Memory B cell (primary cell): Measurements from ENCODE around the gene GALNT10.

ENCODE experiments used
- ATAC-seq: fragments of 150-1000 bp; cut with Tn5 transposase; 2 replicates; pipeline ENCODE4 v1.10.0; 2021; ENCODE audit warnings: low read depth, mild to moderate bottlenecking, moderate library complexity
- DNase-seq, 2 donors: peaks; one replicate each; pipeline ENCODE4 v3.0.0; 2022; ENCODE audit warnings: low spot score in 2 of 2
- H3K27ac Mint-ChIP-seq: one replicate; pipeline ENCODE4 v1.8.0; 2022; ENCODE audit warnings: mild to moderate bottlenecking, moderate library complexity, mixed read lengths
- H3K27me3 Mint-ChIP-seq: one replicate; pipeline ENCODE4 v1.8.0; 2022; ENCODE audit warnings: mixed read lengths
- H3K36me3 Mint-ChIP-seq: one replicate; pipeline ENCODE4 v1.8.0; 2022; ENCODE audit warnings: mild to moderate bottlenecking, mixed read lengths
- H3K4me1 Mint-ChIP-seq: one replicate; pipeline ENCODE4 v1.8.0; 2022; ENCODE audit warnings: mixed read lengths
- H3K4me3 Mint-ChIP-seq: one replicate; pipeline ENCODE4 v1.8.0; 2022; ENCODE audit warnings: mild to moderate bottlenecking, moderate library complexity, mixed read lengths
- H3K9me3 Mint-ChIP-seq: one replicate; pipeline ENCODE4 v1.8.0; 2022; ENCODE audit warnings: mixed read lengths

Gene GALNT10

DNA sequence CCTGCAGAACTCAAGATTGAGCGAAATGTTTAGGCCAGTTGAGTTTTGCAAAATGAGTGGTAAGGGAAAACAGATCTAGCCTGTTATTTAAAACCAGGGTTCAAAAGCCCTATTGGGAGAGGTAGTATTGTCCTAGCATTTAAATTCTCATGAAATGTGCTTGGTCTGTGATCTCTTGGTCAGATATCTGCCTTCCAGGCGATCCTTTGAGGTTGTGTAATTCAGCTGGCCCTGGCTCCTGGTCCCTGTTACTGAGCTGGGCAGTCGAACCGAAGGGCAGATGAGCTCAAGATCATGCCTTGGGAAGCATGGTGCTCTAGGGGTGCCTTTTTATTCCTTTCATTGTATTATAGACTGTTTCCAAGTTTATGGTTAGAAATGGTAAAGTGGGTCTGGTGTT, 269.6 kb downstream of the GALNT10 start:
- ATAC-seq, result no peak
- peaks cover 5% of the 10 kb centered on the region for H3K4me1 Mint-ChIP-seq

DNA sequence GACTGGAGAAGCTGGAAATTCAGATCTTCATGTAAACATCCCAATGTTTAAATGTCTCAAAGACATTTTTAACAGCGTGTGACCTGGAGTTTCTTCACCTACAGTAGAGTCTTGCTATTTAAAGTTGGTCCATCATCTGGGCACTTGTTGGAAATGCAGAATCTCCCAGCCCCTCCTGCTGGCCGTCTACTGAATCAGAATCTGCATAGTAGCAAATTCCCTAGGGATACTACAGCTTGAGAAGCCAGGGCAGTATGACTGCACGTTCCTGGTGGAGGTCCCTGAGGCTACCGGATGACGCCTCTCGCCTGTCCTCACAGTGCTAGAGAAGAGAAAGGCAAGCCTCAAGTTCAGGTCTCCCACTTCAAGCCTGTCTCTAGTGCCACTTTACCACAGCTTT, 271.0 kb downstream of the GALNT10 start:
- no peak for ATAC-seq
- Mint-ChIP-seq H3K9me3 (no peaks in the 10 kb centered on the region), H3K27ac (no peak overlapping the region), H3K4me1 (peaks cover 5% of the 10 kb centered on the region), H3K4me3 (no peak overlapping the region), H3K27me3 (no peaks in the 10 kb centered on the region), H3K36me3 (peaks cover 11% of the 10 kb centered on the region)
- no peak for DNase-seq

More for the DNA sequence above, 269.6 kb downstream of the GALNT10 start:
- DNase-seq, result no peak
- Mint-ChIP-seq H3K9me3 (no peaks in the 10 kb centered on the region), H3K27me3 (no peaks in the 10 kb centered on the region), H3K36me3 (peaks cover 19% of the 10 kb centered on the region), H3K27ac (no peak overlapping the region), H3K4me3 (no peak overlapping the region)

DNA sequence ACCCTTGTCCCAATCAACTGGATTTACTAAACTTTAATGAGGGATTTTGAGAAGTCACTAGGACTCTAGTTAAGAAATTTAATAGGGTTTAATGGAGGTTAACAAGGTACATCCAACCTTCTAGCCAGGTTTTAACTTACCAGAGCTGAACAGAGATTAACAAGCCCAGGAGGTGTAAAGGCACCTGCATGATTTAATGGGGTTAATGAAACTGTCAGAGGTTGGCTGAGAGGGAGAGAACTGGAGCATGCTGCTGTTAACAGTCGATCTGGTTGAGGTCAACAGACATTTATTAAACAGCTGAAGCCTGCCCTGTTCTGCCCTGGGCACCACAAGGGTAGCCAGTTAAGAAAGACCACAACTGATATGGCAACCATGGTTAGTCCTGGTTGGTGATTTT, 273.9 kb downstream of the GALNT10 start:
- peaks cover 5% of the 10 kb centered on the region for H3K4me1 Mint-ChIP-seq
- no peak overlapping the region for H3K4me3 Mint-ChIP-seq
- H3K27me3 Mint-ChIP-seq, result peaks cover 4% of the 10 kb centered on the region
- ATAC-seq, result no peak
- H3K27ac Mint-ChIP-seq, result no peak overlapping the region
- H3K36me3 Mint-ChIP-seq, result peaks cover 2% of the 10 kb centered on the region
- no peaks in the 10 kb centered on the region for H3K9me3 Mint-ChIP-seq
- no peak for DNase-seq

DNA sequence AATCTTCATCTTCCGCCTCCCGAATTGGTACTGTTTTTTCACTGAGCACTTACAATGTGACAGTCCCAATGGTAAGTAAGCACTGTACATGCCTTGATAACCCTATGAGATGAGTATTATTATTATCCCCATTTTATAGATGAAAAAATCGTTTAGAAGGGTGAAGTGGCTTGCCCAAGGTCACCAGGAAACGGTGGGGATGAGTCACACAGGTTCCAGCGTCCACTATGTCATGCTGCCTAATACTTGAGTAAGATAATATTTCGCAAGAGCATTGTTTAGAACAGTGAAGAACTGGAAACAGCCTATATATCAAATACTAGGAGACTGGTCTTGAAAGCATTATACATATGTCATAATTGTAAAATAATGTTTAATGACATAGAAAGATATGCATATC, 274.6 kb downstream of the GALNT10 start:
- Mint-ChIP-seq H3K4me3 (no peak overlapping the region), H3K27ac (no peak overlapping the region), H3K27me3 (peaks cover 4% of the 10 kb centered on the region), H3K9me3 (no peaks in the 10 kb centered on the region), H3K36me3 (peaks cover 2% of the 10 kb centered on the region), H3K4me1 (peaks cover 5% of the 10 kb centered on the region)
- ATAC-seq (no peak), DNase-seq (no peak)

DNA sequence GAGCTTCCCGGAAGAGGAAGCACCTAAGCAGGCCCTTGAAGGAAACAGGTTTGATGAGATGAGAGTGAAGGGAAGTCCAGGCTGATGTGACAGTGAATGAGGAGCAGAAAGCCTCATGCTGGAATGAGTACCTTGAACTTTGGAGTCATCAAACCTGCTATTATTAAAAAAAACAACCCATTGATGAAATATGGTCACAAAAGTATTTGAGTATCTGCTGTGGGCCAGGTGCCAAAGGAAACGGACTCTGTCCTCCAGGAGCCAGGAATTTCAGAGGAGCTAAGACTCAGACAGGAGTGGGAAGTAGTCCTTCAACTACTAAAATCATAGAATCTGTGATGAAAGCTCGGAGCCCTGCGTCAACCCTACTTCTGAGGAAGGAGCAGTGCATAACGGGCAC, 275.6 kb downstream of the GALNT10 start:
- Mint-ChIP-seq H3K27me3 (peaks cover 6% of the 10 kb centered on the region), H3K27ac (no peak overlapping the region), H3K36me3 (peaks cover 2% of the 10 kb centered on the region), H3K4me1 (no peaks in the 10 kb centered on the region), H3K4me3 (no peak overlapping the region), H3K9me3 (no peaks in the 10 kb centered on the region)
- ATAC-seq, result no peak
- no peak for DNase-seq

DNA sequence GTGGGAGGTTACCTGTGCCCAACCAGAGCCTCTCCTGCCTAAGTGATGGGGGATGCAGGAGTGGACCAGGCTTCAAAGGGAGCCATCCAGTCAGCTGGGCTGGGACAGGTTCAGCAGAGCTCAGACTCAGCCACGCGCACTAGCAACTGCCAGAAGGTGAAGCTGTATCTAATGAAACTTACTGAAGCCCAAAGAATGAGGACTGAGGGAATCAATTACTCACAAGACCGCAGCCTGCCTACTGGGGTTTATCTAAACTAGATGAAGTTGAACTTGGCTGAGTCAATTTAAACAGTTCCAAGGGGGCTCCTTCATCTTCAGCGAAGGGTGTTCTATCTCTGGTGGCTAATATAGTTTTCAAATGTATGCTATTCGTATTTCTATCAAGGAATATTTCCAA, 276.1 kb downstream of the GALNT10 start:
- no peak for ATAC-seq
- Mint-ChIP-seq H3K4me3 (no peak overlapping the region), H3K4me1 (peaks cover 2% of the 10 kb centered on the region), H3K27me3 (peaks cover 9% of the 10 kb centered on the region), H3K9me3 (no peaks in the 10 kb centered on the region), H3K36me3 (peaks cover 2% of the 10 kb centered on the region), H3K27ac (no peak overlapping the region)
- no peak for DNase-seq

DNA sequence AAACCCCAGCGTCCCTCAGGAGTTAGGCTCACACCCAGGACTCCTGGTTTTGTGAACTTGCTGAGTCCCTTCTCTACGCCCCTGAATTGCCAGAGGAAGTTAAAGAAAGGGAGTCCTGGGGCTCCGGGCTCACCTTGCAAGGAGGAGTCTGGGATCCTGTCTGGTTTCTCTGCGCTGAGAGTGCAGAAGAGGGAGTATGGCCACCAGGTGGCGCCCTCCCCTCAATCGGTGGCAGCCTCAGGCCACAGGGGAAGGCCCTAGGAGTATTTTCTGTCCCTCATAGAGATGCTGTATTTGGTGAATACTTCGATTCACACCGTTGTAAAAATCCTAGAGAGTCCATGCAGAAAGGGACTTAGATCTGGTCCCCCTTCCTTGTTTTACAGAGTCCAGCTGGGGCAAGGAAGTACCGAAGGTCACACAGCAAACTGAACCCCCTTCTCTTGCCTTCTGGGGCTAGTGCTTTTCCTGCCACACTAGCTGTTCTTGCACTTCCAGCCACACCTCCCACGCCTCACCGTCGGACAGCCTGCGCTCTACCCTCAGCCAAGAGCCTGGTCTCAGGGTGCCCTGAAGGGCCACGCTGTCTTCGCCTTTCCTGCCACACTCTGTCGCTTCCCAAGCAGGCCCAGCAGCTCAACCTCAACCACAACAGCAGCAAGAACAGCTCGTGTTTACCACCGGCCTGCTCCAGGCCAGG, 277.3 kb downstream of the GALNT10 start:
- no peak overlapping the region for H3K4me3 Mint-ChIP-seq
- H3K9me3 Mint-ChIP-seq, result no peaks in the 10 kb centered on the region
- no peak overlapping the region for H3K27ac Mint-ChIP-seq
- ATAC-seq, result peak; percentile 97
- peaks cover 9% of the 10 kb centered on the region for H3K27me3 Mint-ChIP-seq
- peak; percentile 71 to 79 for DNase-seq
- peaks cover 2% of the 10 kb centered on the region for H3K4me1 Mint-ChIP-seq
- H3K36me3 Mint-ChIP-seq, result peaks cover 2% of the 10 kb centered on the region

DNA sequence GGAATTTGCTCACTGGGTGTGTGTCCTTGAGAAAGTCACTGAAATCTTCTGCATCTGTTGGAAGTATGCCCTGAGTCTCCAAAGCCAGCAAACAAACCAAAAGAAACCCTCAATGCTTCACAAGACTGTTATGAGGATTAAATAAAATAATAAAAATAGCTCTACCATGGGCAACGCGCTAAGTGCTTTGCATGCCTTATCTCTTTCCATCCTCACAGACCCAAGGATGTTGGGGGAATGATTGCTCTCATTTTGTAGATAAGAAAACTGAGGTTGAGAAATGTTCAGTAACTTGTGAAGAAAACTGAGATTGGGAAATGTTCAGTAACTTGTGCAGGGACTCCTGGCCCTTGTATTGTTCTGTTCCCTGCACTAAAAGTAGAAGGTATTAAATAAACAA, 279.6 kb downstream of the GALNT10 start:
- DNase-seq (no peak), ATAC-seq (no peak)
- H3K27ac Mint-ChIP-seq, result no peak overlapping the region
- peaks cover 24% of the 10 kb centered on the region for H3K27me3 Mint-ChIP-seq
- H3K9me3 Mint-ChIP-seq, result peaks cover 2% of the 10 kb centered on the region
- H3K36me3 Mint-ChIP-seq, result peaks cover 2% of the 10 kb centered on the region
- H3K4me1 Mint-ChIP-seq, result peaks cover 12% of the 10 kb centered on the region
- H3K4me3 Mint-ChIP-seq, result no peak overlapping the region
